ENCODE measurements around the gene SH3RF1.

- TF ChIP-seq CTCF (IDR thresholded peaks at IDR 0.05; ENCODE audit: control extremely low read depth in 1 of 3, insufficient read depth in 1 of 3, low read depth in 1 of 3, low read length in 3 of 3) (no peak), POLR2AphosphoS5 (IDR thresholded peaks at IDR 0.05; ENCODE audit: low read depth, low read length) (no peak), SUZ12 (IDR thresholded peaks at IDR 0.05; ENCODE audit: low read length) (no peak), KDM4A (IDR thresholded peaks at IDR 0.05; ENCODE audit: low read depth, low read length, severe bottlenecking) (no peak), SIX5 (IDR thresholded peaks at IDR 0.05; ENCODE audit: low read depth, low read length) (no peak), SAP30 (IDR thresholded peaks at IDR 0.05; ENCODE audit: insufficient read depth, insufficient replicate concordance, low read length) (no peak), TAF1 (IDR thresholded peaks at IDR 0.05; ENCODE audit: low read depth, low read length) (no peak), YY1 (IDR thresholded peaks at IDR 0.05; ENCODE audit: low read depth, low read length) (no peak), EZH2 (IDR thresholded peaks at IDR 0.05; ENCODE audit: low read depth, low read length, severe bottlenecking) (no peak)
Observed at GRCh38 chr4:169064296-169064695, 206.5 kb downstream of the SH3RF1 start.
